ENCODE measurements around the gene KCNMB1. TPM values are rescaled to one million over a fixed set of nuclear protein-coding genes. Genes with fewer than 3 reads are reported as not detected.

The KCNMB1 gene
- total and polyA plus RNA-seq, 10 of the 15 experiments (the other 5 are each of a cell fraction or from before 2014, with no cell fraction given), result 1.2 to 3.6 (median 2.6) TPM

GRCh38 chr5:170431571-170431970 lies 42.4 kb upstream of the KCNMB1 start:
- SMC1A ChIA-PET (ENCODE audit: uncharacterized antibody, unreplicated experiment), result interaction anchor here (1.0 kb wide), 1 partner anchor 92 kb away, joined by 3 read pairs; no protein-coding TSS in a partner anchor
- no peak overlapping the region for H3K27ac ChIP-seq (ENCODE audit: control insufficient read depth, insufficient read depth)

More at GRCh38 chr5:170431571-170431970, 42.4 kb upstream of the KCNMB1 start:
- Histone ChIP-seq H3K4me3 (no peak overlapping the region), H2AFZ (ENCODE audit: control insufficient read depth, low read depth, low read length) (no peak overlapping the region), H3K36me3 (ENCODE audit: control insufficient read depth in 2 of 2, insufficient read depth in 2 of 2, low read length in 1 of 2) (no peaks in the 10 kb centered on the region), H3K79me2 (ENCODE audit: control insufficient read depth, insufficient read depth, low read length) (no peaks in the 10 kb centered on the region), H3K9me3 (replicated peaks; ENCODE audit: control insufficient read depth, insufficient read depth, low read length) (no peaks in the 10 kb centered on the region), H3K9ac (ENCODE audit: control insufficient read depth, insufficient read depth, low read length) (no peak overlapping the region), H3K4me1 (ENCODE audit: control insufficient read depth, insufficient read depth, low read length) (no peaks in the 10 kb centered on the region), H3K4me2 (ENCODE audit: control insufficient read depth, insufficient read depth) (no peak overlapping the region), H4K20me1 (ENCODE audit: control insufficient read depth, insufficient read depth) (no peaks in the 10 kb centered on the region), H3K27me3 (replicated peaks in 1 of 2; ENCODE audit: control insufficient read depth in 2 of 2, insufficient read depth in 2 of 2, low read length in 1 of 2) (peaks cover 0 to 2% of the 10 kb centered on the region in 2 experiments; a peak in 3 of 4 replicates)
- ChIA-PET CTCF (interaction anchor here (0.7 to 5.0 kb wide), 6 partner anchors 9 to 208 kb away, joined by 4 to 76 read pairs (median 5); no protein-coding TSS in a partner anchor), POLR2A (no interaction called here), RAD21 (ENCODE audit: unreplicated experiment) (no interaction called here)
- DNase-seq (ENCODE audit: low read depth, low spot score), result no peak
- WGBS (ENCODE audit: insufficient coverage, insufficient replicate concordance, low lambda C conversion rate, missing lambda C conversion rate), result 13% methylated on average over 4 of the region's 4 CpGs
- ATAC-seq, result no peak
- intact Hi-C loops (cut with micrococcal nuclease; ENCODE audit: unreplicated experiment), result no loop called here
- in situ Hi-C loops (cut with MboI), result loop anchor here (5.0 kb wide), 1 partner anchor 196 kb away; no protein-coding TSS in a partner anchor
- FAIRE-seq, result no peak
- BruUV-seq (replicated peaks), result no TSS peak
- no peak for TF ChIP-seq ZBTB33 (IDR thresholded peaks at IDR 0.05)
